Neural cell (in vitro differentiated cells): ENCODE data around the gene NUP210L.
"Not testable (repeated sequence)": the region's sequence is repeated elsewhere in the genome, so short reads cannot be mapped to it uniquely, and the experiment has no call there.

Experiments used
- EP300 ChIP-seq: fragments of 450-650 bp; conservative IDR thresholded peaks from 2 replicates; pipeline ENCODE4 v1.6.1; 2014; ENCODE audit warnings: antibody characterized with exemption, mild to moderate bottlenecking, moderate library complexity; ENCODE audit not compliant: poor library complexity, severe bottlenecking
- EZH2 ChIP-seq: fragments of 200-600, 300-800 bp; shearing (Covaris generic), sonication (generic); IDR thresholded peaks from 2 replicates; pipeline ENCODE4 v1.6.1; 2014; ENCODE audit warnings: antibody characterized with exemption, low read length, borderline replicate concordance, mild to moderate bottlenecking; ENCODE audit not compliant: insufficient read depth, poor library complexity, severe bottlenecking
- POLR2AphosphoS5 ChIP-seq: IDR thresholded peaks from 2 replicates; pipeline ENCODE4 v1.6.1; 2012

- not testable (repeated sequence) for TF ChIP-seq POLR2AphosphoS5, EZH2, EP300
Measured at GRCh38 chr1:154100141-154100540, 54.7 kb downstream of the NUP210L start.
